Erythroblast (primary cell): ENCODE measurements around the gene PCDHA1.
A peak's percentile ranks its signal among the peaks of the same experiment; 100 is the strongest.

Experiments
- DNase-seq, 2 experiments: peaks; one replicate each; lab custom pipeline; 2025; lab: John Stamatoyannopoulos, UW
- GATA1 ChIP-seq: IDR thresholded peaks from 2 replicates; pipeline ENCODE4 v1.6.1; 2011; ENCODE audit warnings: low read depth, mild to moderate bottlenecking, control low read depth, low read length, moderate library complexity
- POLR2A ChIP-seq: IDR thresholded peaks from 2 replicates; pipeline ENCODE4 v1.6.1; 2011; ENCODE audit warnings: mild to moderate bottlenecking, low read length

PCDHA1 gene

DNA sequence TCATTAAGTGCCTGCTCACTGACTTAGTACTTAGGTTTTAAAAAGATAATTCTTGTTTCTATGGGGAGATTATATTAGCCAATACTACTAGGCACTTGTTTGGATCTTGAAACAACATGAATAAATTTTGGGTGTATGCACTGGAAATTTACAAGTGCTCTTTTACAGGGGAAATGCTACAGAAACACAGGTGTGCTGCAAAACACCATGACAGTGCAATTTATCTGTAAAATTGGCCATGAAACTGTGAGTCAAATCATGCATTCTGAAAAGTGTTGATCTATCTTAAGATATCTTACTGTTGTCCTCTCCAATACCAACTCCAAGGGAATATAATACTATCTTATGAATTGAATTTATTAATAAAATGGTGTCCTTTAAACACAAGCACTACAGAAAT lies 253.1 kb downstream of the PCDHA1 start:
- TF ChIP-seq GATA1 (no peak), POLR2A (no peak)
- no peak for DNase-seq

DNA sequence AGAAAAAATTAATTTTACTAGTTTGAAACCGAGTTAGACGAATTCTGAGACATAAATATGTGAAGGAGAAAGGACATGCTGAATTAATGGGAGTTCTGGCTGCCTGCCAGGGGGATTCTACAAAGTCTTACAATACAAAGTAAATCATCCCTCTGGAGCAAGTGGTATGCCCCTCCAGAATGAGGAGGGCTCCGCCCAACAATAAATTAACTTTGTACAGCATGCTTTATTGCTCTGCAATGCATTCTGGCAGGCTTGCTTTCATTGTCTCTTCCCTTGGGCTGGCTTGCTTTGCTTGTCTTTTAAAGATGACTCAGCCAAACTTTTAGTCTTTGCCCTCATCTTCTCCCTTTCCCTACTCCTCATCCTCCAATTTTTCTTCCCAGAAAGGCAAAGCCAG lies 253.6 kb downstream of the PCDHA1 start:
- TF ChIP-seq POLR2A: no peak
- no peak for TF ChIP-seq GATA1
- no peak for DNase-seq

DNA sequence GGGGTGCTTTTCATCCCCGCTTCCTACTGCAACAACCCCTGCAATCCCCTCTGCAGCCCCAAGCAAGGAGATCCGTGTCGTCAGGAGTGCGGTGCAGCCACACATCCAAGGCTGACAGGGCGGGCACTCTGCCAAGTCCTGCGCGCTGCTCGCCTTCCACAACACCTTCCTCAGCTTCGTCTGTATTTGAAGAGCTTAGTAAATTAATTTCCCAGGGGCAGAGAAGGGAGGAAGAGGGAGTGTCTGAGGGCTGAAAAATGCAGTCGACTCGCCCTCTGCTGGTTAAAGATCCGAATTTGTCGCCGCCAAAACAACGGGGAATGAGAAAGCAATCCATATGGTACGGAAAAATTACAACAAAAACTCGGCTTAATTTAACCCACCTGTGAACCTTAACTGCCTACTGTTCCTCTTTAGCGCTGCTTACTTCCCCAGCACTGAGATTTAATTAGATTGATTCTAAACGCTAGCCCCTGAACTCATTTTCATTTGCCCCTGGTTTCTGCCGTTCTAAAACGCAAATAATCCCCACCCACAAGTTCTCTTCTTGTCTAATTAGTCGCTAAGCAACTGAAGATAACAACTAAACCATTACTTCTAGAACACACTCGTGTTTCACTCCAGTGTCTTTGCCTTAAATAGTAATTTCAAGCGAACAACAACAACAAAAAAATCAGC lies 254.3 kb downstream of the PCDHA1 start:
- TF ChIP-seq POLR2A: no peak
- DNase-seq: no peak

DNA sequence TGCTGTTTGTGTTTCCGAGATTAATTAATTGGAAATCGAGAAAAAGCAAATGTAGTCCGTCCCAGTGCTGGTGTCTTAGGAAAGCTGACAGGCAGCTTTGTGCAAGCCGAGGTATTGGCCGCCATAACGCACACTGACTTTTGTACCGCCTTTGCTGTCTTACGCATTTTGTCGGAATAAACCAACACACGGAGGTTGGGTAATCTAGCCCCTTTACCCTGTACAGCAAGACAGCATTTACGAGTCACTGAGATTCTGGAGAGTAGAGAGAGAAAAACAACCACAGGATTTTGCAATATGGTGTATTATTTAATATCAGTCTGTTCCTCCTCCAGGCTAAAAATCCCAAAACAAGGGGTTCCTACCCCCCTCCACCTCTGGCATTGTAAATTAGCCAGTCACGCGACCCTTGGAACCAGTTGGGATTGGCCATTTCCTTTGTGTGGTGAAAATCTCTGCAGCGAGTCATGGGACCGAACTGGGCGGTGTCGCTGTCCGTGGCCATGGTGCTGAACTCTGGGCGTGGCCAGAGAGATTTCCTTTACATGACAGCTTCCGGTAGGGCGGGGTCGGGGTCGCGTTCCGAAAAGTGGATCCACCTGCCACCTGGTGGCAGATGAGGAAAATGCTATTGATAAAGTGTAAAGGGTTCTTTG lies 255.0 kb downstream of the PCDHA1 start:
- peak; percentile 70 to 71 for DNase-seq
- TF ChIP-seq POLR2A: no peak
- no peak for TF ChIP-seq GATA1

DNA sequence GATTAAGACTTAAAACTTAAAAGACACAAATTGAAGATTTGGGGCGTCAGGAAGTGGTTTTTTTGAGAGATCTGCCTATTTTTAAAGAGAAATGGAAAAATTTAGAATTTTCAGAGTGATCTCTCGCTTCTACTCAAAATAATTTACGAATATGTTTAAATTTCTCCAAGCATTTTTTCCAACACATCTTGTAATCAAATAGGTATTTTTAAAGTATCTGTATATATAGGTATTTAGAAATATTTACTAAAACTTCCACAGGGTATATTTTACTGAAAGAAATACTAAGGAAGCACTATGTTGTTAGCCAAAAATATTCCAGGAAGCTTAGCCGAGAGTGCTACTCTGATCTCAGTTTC lies 255.5 kb downstream of the PCDHA1 start:
- TF ChIP-seq POLR2A (no peak), GATA1 (no peak)
- DNase-seq: no peak

DNA sequence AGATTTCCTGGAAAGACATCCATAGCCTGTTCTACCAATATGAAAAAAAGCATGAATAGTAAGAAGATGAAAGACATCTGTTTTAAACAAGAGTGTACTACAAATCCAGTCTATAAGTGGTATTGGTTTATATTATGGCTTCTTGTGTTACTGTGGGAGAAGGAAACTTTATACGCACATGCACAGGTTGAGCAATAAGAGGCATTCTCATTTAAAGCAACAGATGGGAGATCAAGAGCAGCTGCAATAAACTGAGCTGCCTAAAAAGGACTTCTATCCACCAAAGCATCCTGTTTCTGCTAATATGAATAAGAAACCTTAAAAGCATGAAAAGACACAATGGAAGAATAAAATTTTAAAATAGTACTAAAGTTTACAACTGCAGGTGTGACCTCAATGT lies 256.6 kb downstream of the PCDHA1 start:
- TF ChIP-seq GATA1 (no peak), POLR2A (no peak)
- no peak for DNase-seq

DNA sequence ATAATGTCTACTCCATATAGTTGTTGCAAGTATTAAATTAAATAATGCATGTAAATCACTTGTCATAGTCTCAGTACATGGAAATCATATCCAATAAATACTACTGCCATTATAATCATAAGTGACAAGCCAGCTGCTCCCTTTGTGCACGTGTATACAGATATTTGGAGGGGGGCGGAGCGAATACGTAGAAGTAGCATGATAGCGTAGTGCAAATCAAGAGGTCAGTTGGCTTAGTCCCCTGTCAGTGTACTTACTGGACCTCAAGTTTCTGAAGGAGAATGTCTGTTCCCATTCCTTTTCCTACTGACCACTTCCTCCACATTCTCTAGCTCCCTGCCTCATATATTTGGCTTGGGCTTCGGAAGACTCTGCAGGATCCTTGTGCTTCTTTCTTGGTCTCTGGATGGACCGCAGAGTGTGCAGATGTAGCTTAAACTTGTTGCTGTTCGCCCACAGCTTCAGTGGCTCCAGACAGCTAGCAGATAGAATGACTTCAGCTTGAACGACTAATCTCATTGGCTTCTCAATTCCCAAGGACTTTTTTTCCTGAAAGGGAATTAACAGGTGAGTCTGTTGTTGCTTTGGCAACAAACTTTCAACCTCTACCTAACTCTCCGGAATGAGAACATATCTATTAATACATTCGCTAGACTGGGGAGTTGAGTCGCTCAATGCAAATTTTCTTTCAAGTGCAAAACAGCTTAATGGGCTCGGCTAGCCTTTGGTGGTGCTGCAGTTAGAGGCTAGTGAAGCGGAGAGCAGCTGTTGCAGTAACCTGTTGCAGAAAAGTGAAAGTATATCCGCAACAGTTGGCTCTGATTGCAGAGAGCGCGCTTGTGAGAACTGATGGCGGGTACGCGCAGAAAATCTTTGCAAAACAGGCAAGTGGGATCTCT lies 264.9 kb downstream of the PCDHA1 start, which contains the start of gene PCDHB1:
PCDHB1 (plus strand) TSS at position 753 of the 899 bp plus-strand sequence; CDS start at position 850, 97 bp downstream.
- TF ChIP-seq GATA1: no peak
- no peak for TF ChIP-seq POLR2A
- DNase-seq: no peak

DNA sequence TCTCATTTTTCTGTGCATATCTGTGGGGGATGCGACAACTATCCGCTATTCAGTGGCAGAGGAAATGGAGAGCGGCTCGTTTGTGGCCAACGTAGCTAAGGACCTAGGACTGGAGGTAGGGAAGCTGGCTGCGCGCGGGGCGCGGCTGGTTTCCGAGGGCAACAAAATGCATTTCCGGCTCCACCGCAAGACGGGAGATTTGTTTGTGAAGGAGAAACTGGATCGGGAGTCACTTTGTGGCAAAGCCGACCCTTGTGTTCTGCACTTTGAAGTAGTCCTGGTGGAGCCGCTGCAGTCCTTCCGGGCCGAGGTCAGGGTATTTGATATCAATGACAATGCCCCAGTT lies 265.6 kb downstream of the PCDHA1 start:
- no peak for DNase-seq
- TF ChIP-seq POLR2A: no peak
- no peak for TF ChIP-seq GATA1
